ENCODE data around the gene KCNJ3.

Gene KCNJ3, protein sequence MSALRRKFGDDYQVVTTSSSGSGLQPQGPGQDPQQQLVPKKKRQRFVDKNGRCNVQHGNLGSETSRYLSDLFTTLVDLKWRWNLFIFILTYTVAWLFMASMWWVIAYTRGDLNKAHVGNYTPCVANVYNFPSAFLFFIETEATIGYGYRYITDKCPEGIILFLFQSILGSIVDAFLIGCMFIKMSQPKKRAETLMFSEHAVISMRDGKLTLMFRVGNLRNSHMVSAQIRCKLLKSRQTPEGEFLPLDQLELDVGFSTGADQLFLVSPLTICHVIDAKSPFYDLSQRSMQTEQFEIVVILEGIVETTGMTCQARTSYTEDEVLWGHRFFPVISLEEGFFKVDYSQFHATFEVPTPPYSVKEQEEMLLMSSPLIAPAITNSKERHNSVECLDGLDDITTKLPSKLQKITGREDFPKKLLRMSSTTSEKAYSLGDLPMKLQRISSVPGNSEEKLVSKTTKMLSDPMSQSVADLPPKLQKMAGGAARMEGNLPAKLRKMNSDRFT

GRCh38 chr2:154698296-154698720, at the start of gene KCNJ3:
Gene KCNJ3 (plus strand): TSS chr2:154698695. CDS start chr2:154698776, 81 bp downstream.
- no peak for DNase-seq

DNA sequence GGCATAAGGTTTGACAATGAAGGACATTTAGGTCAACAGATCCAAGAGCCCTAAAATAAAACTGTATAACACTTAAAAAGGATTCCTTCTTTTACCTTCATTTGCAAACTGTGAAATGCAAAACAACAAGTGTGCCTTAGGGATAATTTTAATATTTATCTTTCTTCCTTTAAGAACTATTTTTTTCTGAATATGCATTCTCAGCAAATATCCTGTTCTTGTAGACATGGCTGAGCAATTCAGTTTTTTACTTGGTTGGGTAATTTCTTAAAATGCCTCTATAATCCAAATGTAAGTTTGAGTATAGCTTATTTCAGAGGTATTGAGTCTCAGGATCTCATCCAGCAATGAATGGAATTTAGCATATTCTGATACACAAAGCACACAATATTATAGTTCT, 43.0 kb upstream of the KCNJ3 start:
- DNase-seq, result no peak

DNA sequence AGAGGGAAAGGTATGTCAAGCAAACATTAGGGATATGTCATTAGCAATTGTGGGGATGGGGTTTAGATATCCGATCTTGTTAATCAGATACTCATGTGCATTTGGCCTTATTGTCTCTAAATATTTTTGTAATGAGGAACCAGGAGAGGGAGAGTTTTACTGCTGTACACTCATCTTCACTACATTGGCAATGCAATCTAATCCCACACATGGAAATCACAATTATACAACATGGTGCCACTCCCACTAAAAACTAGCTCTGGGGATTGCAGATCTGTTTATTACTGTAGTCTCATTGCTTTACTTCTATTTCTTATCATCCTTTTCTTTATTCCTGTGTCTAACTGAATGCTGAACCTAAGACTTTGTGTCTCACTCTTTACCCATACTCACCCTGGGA, 39.6 kb upstream of the KCNJ3 start:
- no peak for DNase-seq

GRCh38 chr2:154664248-154664647, 34.2 kb upstream of the KCNJ3 start:
- no peak for DNase-seq

DNA sequence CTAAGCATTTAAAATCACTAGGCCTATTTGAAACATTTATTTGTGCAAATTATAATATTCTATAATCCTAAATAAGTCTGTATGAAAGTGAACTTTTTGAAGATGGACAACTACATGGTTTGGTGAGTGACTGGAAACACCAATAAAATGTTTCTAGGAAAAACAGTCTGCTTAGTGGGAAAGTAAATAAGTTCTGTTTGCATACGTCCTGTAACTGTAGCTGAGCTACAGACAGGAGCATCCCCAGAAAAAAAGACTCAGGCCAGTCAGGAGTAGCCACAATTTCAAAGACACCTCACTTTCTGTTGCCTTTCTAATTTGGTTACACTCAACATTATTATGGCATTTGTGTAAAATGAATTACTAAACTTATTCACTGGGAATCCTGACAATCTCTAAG, 28.4 kb upstream of the KCNJ3 start:
- DNase-seq, result no peak

DNA sequence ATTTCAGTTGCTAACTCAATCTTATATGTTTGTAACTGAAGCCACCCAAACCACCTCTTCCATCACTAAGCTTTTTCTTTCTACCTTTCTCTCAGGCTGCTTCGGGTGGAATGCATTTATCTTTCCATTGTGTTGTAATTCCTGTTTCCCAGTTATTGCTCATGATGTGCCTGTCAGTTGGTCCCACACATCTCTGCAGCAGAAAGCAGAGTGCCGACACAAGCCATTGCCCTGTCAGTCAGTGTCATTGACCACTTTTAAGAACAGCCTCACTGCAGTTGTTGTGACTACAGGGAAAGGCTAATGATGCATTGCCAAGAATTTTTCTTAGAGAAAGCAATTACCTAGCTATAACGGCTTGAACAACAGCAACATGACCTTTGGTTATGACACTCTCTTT, 24.8 kb upstream of the KCNJ3 start:
- no peak for DNase-seq

- DNase-seq, result no peak
Measured at GRCh38 chr2:154677401-154677800, 21.1 kb upstream of the KCNJ3 start.

DNA sequence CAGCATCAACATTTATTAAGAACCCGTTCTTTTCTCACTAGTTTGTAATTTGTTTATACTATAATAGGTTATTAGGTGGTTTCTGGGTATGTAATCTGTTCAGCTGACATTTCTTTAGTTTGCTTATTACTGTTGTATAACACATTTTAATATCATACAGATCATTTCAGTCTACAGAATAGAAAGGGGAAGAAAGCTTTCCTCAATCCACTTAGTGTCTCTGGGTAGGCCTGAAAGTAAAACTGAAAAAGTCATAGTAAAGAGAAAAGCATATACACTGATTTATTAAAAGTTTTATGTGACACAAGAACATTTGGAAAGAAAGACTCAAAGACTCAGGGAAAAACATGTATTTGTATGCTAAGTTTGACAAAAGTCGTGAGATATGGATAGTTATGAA, 16.8 kb upstream of the KCNJ3 start:
- DNase-seq, result no peak

DNA sequence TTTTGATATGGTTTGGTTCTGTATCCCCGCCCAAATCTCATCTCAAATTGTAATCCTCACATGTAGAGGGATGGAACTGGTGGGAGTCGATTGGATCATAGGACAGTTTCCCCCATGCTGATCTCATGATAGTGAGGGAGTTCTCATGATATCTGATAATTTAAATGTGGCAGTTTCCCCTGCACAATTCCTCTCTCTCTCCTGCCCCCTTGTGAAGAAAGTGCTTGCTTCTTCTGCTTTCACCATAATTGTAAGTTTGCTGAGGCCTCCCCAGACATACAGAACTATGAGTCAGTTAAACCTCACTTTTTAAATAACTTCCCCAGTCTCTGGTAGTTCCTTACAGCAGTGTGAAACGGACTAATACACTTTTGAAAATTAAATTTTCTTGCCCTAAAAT, 12.3 kb upstream of the KCNJ3 start:
- DNase-seq, result no peak

GRCh38 chr2:154688373-154688772, 10.1 kb upstream of the KCNJ3 start:
- DNase-seq, result no peak

- DNase-seq, result no peak
Measured at GRCh38 chr2:154689158-154689557, 9.3 kb upstream of the KCNJ3 start.

GRCh38 chr2:154692927-154693326, 5.6 kb upstream of the KCNJ3 start:
- no peak for DNase-seq

GRCh38 chr2:154693741-154694340, 4.7 kb upstream of the KCNJ3 start:
- DNase-seq, result no peak

DNA sequence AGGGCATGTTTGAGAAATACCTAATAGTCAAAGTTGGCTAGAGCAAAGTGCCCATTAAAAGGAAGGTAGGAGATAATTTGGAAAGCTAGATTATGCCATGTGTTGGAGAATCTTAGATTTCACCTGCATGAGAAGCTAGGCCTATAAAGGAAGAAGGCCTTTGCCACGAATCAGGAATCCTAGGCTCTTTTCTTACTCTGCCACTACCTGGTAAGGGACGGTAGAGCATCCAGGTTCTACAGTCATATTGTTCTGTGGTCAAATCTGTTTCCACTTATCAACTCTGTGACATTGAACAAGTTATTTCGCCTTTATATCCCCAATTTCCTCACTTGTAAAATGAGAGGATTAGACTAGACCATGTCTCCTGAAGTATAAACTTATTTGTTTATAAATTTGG, 3.6 kb upstream of the KCNJ3 start:
- DNase-seq, result no peak

GRCh38 chr2:154696369-154696768, 2.1 kb upstream of the KCNJ3 start:
- DNase-seq, result no peak

GRCh38 chr2:154696810-154697417, 1.6 kb upstream of the KCNJ3 start:
- DNase-seq, result no peak

DNA sequence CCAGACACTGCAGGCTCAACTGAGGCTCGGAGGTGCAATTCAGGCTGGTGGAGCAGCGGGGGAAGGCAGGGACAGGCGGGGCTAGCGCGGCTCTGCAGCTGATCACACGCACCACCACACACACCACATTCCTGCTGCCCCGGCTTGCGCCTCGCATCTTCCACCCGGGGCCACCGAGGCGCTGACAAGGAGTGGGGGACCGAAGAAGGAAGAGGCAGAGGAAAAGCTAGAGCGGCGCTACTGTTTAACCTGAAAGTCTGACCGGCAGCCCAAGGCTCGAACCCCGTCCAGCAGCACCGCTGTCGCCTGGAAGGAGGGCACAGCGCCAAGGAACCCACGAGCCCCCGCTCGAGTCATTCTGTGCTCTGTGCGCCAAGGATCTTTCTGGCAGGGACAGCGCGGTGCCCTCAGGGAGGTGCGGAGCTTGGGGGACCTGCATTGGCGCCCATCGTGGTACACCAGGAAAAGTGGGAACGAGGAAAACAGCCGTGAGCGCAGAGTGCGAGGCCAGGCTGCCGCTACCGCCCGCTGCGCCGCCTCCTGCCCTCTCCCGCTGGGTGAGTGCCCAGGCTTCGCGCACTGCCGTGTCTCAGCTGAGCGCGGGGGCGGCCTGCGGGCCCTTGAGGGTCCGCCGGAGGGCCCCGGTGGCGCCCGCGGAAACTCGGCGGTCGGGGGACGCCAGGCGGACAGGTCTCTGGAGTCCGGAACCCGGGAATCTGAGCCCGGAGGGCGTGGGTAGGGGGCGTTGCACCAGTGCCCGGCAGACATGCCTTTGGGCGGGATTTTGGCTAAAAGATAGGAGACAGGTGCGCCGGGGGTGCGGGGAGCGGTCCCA, 860 bp upstream of the KCNJ3 start:
- no peak for DNase-seq

DNA sequence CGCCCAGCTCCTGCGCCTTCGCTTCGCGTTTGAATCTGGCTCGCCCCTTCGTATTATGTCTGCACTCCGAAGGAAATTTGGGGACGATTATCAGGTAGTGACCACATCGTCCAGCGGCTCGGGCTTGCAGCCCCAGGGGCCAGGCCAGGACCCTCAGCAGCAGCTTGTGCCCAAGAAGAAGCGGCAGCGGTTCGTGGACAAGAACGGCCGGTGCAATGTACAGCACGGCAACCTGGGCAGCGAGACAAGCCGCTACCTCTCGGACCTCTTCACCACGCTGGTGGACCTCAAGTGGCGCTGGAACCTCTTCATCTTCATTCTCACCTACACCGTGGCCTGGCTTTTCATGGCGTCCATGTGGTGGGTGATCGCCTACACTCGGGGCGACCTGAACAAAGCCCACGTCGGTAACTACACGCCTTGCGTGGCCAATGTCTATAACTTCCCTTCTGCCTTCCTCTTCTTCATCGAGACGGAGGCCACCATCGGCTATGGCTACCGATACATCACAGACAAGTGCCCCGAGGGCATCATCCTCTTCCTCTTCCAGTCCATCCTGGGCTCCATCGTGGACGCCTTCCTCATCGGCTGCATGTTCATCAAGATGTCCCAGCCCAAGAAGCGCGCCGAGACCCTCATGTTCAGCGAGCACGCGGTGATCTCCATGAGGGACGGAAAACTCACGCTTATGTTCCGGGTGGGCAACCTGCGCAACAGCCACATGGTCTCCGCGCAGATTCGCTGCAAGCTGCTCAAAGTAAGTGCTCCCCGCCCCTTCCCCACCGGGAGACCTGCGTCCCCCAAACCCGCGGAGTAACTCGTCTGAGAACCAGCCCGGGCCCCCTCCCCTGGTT, 453 bp downstream of the KCNJ3 start:
- DNase-seq, result no peak

DNA sequence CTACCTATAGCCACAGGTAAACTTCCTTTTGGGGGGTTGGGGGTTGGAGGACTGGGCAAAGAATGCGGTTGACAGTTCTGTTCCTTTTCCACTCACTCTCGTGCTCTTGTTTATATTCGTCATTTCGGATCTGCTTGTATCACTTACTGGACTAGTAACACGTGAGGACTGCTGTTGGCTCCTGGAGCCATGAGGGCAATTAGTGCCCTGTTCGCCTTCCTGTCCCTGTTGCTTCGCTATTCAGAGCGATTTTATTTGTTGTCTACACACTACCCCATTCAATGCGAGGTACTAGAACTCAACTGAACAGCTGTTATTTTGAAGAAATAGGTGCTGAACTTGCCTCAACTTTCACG, 1.1 kb downstream of the KCNJ3 start:
- DNase-seq, result no peak

DNA sequence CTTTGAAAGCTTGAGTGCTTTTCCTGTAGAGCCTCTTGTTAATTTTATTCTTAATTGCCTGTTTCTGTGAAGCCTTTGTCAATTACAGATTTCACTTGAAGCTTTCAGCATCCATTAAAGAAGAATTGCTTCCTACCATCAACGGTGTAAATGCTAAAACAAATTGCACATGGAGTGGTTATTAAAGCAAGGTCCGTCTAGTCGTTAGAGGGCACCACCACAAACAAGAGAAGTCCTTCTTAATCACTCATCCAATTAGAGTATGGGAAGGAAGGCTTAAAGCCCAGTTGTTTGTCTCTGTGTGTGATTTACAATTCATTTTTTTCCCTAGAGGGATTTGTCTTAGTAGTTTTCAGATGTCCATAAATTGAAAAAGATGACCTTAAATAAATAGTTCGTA, 1.6 kb downstream of the KCNJ3 start:
- DNase-seq, result no peak

DNA sequence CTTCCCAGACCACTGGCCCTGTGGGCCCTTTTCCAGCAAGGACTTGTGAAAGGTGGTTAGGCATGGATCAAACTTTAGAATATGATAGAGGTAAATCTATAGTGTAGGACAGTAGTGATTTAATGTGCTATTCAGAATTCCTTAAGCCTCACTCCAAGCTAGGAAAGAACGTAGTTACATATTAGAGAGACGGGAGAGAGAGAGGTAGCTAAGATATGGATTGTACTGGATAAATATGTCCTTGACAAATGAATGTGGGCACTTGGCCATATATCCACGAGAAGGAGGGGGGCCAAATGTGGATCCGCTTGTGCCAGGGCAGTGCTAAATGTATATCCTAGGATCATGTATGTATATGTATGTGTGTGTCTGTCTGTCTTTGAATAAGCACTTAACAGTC, 6.5 kb downstream of the KCNJ3 start:
- no peak for DNase-seq

- DNase-seq, result no peak
Measured at GRCh38 chr2:154706660-154707059, 8.2 kb downstream of the KCNJ3 start.
